Omental fat pad (tissue), 4 donors: ENCODE measurements around the gene SH3GL2. TPM values are rescaled to one million over a fixed set of nuclear protein-coding genes. Genes with fewer than 3 reads are reported as not detected.
"Not testable (repeated sequence)": the region's sequence is repeated elsewhere in the genome, so short reads cannot be mapped to it uniquely, and the experiment has no call there.

Experiments used
- ATAC-seq: fragments of 150-250 bp; one replicate; pipeline ENCODE4 v1.9.1; 2016; ENCODE audit warnings: mild to moderate bottlenecking, moderate library complexity; ENCODE audit not compliant: low FRiP score
- DNase-seq: peaks from one replicate; pipeline ENCODE4 v3.0.0-alpha.2; 2019; ENCODE audit warnings: low spot score
- total RNA-seq, 4 donors: library from RNA; depleted of rRNA; stranded (reverse); fragments of >200 nt; gene quantifications; one replicate each; pipeline ENCODE4 v1.1.0, GENCODE V29; 2016
- TF ChIP-seq, protein P1 (sequence below), 3 donors: fragments of 450-650 bp; IDR thresholded peaks; one replicate each; pipeline ENCODE4 v1.5.1; 2016 to 2017; ENCODE audit warnings: antibody characterized with exemption in 3 of 3, mild to moderate bottlenecking in 3 of 3, moderate library complexity in 2 of 3

SH3GL2 gene
- total RNA-seq, 4 donors from 2014 or later, result 0.24 to 0.56 TPM; not detected in 2

GRCh38 chr9:17751486-17751885 is 172.6 kb downstream of the SH3GL2 start:
- ATAC-seq, result no peak
- TF ChIP-seq, protein P1, sequence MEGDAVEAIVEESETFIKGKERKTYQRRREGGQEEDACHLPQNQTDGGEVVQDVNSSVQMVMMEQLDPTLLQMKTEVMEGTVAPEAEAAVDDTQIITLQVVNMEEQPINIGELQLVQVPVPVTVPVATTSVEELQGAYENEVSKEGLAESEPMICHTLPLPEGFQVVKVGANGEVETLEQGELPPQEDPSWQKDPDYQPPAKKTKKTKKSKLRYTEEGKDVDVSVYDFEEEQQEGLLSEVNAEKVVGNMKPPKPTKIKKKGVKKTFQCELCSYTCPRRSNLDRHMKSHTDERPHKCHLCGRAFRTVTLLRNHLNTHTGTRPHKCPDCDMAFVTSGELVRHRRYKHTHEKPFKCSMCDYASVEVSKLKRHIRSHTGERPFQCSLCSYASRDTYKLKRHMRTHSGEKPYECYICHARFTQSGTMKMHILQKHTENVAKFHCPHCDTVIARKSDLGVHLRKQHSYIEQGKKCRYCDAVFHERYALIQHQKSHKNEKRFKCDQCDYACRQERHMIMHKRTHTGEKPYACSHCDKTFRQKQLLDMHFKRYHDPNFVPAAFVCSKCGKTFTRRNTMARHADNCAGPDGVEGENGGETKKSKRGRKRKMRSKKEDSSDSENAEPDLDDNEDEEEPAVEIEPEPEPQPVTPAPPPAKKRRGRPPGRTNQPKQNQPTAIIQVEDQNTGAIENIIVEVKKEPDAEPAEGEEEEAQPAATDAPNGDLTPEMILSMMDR (IDR thresholded peaks at IDR 0.05), result no peak
- DNase-seq, result no peak

DNA sequence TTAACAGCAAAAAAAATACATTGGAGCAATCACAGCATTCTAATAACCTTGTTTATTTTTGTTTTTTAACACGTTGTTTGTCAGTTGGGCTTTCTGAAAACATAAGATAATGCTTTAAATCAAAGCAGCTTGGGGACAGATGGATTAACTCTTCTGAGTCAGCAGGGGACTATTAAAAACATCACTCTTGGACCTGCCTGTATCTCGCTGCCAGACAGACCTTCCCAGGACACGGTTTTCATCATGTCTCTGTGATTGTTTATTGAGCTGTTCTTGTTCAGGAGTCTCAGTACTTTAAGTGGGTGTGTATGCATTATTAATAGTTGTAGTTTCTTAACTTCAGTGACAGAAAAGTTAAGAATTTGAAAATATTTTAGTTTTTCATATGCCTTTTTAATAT is 173.2 kb downstream of the SH3GL2 start:
- DNase-seq (no peak), ATAC-seq (no peak)
- TF ChIP-seq, protein P1 (IDR thresholded peaks at IDR 0.05), result no peak

- DNase-seq (no peak), ATAC-seq (no peak)
- TF ChIP-seq, protein P1 (IDR thresholded peaks at IDR 0.05), result no peak
These were observed 178.9 kb downstream of the SH3GL2 start for GRCh38 chr9:17757816-17758215.

- ATAC-seq, result no peak
- TF ChIP-seq, protein P1 (IDR thresholded peaks at IDR 0.05), result no peak
- DNase-seq, result no peak
These were observed 181.4 kb downstream of the SH3GL2 start for GRCh38 chr9:17760250-17760649.

DNA sequence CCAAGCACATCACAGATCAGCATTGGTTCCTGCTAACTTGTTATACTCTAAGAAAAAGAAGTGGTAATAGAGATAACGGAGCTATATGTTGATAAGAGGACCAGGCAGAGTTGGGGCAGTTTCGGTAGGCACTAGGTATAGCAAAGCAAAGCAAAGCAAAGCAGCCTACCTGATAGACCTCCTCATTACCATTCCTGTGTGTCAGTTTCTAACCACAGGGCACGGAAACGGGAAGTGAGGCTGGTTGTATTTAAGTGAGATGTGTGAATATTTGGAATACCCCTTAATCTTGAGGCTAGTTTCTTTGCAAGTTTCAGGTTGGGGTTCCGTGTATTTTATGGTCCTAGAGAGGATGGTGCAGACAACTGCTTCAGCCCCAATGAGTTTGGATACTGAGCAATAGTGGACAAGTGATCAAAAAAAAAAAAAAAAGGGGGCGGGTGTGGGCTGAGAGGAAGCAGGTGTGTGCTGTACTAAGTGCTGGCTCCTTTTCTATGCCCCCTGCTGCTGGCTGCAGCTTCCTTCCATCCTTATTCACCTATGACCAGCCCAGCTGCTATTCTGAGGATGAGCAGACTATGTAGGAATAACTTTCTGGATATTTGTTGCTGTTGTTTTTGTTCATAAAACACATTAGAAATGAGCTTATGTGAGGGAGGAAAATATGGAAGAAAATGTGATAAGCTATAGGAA is 183.3 kb downstream of the SH3GL2 start:
- TF ChIP-seq, protein P1 (IDR thresholded peaks at IDR 0.05), result no peak
- DNase-seq (no peak), ATAC-seq (no peak)

DNA sequence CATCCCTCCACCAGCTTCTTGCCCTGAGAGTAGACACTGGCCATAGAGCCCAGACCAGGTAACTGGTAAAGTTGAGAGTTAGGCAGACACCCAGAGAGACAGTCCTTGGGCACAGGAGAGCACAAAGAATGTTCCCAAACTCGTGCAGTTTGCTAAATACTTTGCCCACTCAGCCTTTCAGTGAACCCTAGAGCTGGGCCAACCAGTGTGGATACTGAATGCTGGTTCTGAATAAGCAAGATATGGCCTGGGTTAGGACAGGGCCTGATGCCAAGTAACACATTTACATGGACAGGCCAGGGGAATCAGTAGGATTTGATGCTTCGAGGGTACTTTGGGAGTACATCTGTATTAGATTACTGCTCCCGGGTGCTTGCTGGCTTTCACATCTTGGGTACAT is 185.4 kb downstream of the SH3GL2 start:
- no peak for DNase-seq
- no peak for ATAC-seq
- TF ChIP-seq, protein P1 (IDR thresholded peaks at IDR 0.05), result no peak

DNA sequence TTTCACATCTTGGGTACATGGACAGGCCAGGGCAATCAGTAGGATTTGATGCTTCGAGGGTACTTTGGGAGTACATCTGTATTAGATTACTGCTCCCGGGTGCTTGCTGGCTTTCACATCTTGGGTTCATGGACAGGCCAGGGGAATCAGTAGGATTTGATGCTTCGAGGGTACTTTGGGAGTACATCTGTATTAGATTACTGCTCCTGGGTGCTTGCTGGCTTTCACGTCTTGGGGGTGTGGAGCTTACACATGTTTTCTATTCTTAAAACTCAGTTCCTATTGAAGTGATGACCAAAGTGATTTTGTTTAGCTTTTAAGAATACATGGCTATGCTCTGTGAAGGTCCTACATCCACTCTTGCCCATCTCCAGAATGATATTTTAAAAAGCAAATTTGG is 186.3 kb downstream of the SH3GL2 start:
- DNase-seq, ATAC-seq: not testable (repeated sequence)
